T-helper 1 cell treated with Interleukin-12 subunit alpha and Interleukin-12 subunit beta and Interleukin-4 antibody, amounts not matched to agents 30 μg/mL and 1 μg/mL, for 36 hours (primary cell): Measurements from ENCODE around the gene HCK.

Experiments
- H3K27ac Mint-ChIP-seq: one replicate; pipeline ENCODE4 v1.8.0; 2021; ENCODE audit warnings: mild to moderate bottlenecking, mixed read lengths
- H3K27me3 Mint-ChIP-seq: one replicate; pipeline ENCODE4 v1.8.0; 2021; ENCODE audit warnings: low read depth, mixed read lengths
- H3K36me3 Mint-ChIP-seq: one replicate; pipeline ENCODE4 v1.8.0; 2021; ENCODE audit warnings: low read depth, mixed read lengths
- H3K4me1 Mint-ChIP-seq: one replicate; pipeline ENCODE4 v1.8.0; 2021; ENCODE audit warnings: low read depth, mixed read lengths
- H3K4me3 Mint-ChIP-seq: one replicate; pipeline ENCODE4 v1.8.0; 2021; ENCODE audit warnings: mild to moderate bottlenecking, moderate library complexity, mixed read lengths
- H3K9me3 Mint-ChIP-seq: one replicate; pipeline ENCODE4 v1.8.0; 2021; ENCODE audit warnings: mixed read lengths

HCK gene

GRCh38 chr20:32130965-32131364, 78.9 kb downstream of the HCK start:
- H3K4me3 Mint-ChIP-seq: no peak overlapping the region
- H3K27ac Mint-ChIP-seq: no peak overlapping the region
- peaks cover 2% of the 10 kb centered on the region for H3K4me1 Mint-ChIP-seq
- H3K27me3 Mint-ChIP-seq: no peaks in the 10 kb centered on the region
- H3K9me3 Mint-ChIP-seq: no peaks in the 10 kb centered on the region
- H3K36me3 Mint-ChIP-seq: peaks cover 11% of the 10 kb centered on the region

GRCh38 chr20:32132911-32133549, 81.0 kb downstream of the HCK start:
- Mint-ChIP-seq H3K27ac (peak overlapping the region; percentile 0), H3K4me3 (no peak overlapping the region), H3K9me3 (no peaks in the 10 kb centered on the region), H3K27me3 (no peaks in the 10 kb centered on the region), H3K36me3 (peaks cover 18% of the 10 kb centered on the region), H3K4me1 (peaks cover 2% of the 10 kb centered on the region)

GRCh38 chr20:32134026-32134425, 82.0 kb downstream of the HCK start:
- Mint-ChIP-seq H3K4me1 (peaks cover 2% of the 10 kb centered on the region), H3K4me3 (no peak overlapping the region), H3K27ac (no peak overlapping the region), H3K9me3 (no peaks in the 10 kb centered on the region), H3K36me3 (peaks cover 19% of the 10 kb centered on the region), H3K27me3 (no peaks in the 10 kb centered on the region)

GRCh38 chr20:32135983-32136515, 84.0 kb downstream of the HCK start:
- Mint-ChIP-seq H3K27ac (no peak overlapping the region), H3K9me3 (no peaks in the 10 kb centered on the region), H3K4me3 (no peak overlapping the region), H3K36me3 (peaks cover 28% of the 10 kb centered on the region), H3K27me3 (no peaks in the 10 kb centered on the region), H3K4me1 (peaks cover 2% of the 10 kb centered on the region)

DNA sequence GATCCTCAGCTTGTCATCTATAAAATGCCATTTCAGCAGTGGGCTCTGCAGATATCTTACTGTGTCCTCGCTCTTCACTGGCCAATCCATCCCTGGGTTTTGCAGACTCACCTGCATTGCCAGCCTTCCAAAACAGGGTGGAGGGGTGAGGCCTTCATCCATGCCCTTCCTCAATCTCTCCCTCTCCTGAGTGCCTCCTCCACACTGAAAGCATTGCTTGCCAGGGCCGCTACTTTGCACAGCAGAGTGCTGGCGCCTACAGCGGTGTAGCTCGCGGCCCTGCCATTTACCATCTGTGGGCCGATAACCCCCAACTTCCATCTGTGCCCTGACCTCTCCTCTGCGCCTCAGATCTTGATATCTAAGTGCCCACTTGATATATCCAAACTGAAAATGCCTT, 86.9 kb downstream of the HCK start:
- peaks cover 34% of the 10 kb centered on the region for H3K36me3 Mint-ChIP-seq
- H3K4me3 Mint-ChIP-seq: no peak overlapping the region
- no peaks in the 10 kb centered on the region for H3K9me3 Mint-ChIP-seq
- H3K27ac Mint-ChIP-seq: no peak overlapping the region
- no peaks in the 10 kb centered on the region for H3K4me1 Mint-ChIP-seq
- no peaks in the 10 kb centered on the region for H3K27me3 Mint-ChIP-seq

- peaks cover 36% of the 10 kb centered on the region for H3K36me3 Mint-ChIP-seq
- H3K27ac Mint-ChIP-seq: no peak overlapping the region
- no peak overlapping the region for H3K4me3 Mint-ChIP-seq
- H3K27me3 Mint-ChIP-seq: no peaks in the 10 kb centered on the region
- H3K4me1 Mint-ChIP-seq: no peaks in the 10 kb centered on the region
- no peaks in the 10 kb centered on the region for H3K9me3 Mint-ChIP-seq
These were observed 87.9 kb downstream of the HCK start for GRCh38 chr20:32139947-32140346.

GRCh38 chr20:32140603-32141002, 88.6 kb downstream of the HCK start:
- H3K4me1 Mint-ChIP-seq: no peaks in the 10 kb centered on the region
- peaks cover 35% of the 10 kb centered on the region for H3K36me3 Mint-ChIP-seq
- H3K4me3 Mint-ChIP-seq: no peak overlapping the region
- H3K9me3 Mint-ChIP-seq: no peaks in the 10 kb centered on the region
- H3K27ac Mint-ChIP-seq: no peak overlapping the region
- no peaks in the 10 kb centered on the region for H3K27me3 Mint-ChIP-seq

DNA sequence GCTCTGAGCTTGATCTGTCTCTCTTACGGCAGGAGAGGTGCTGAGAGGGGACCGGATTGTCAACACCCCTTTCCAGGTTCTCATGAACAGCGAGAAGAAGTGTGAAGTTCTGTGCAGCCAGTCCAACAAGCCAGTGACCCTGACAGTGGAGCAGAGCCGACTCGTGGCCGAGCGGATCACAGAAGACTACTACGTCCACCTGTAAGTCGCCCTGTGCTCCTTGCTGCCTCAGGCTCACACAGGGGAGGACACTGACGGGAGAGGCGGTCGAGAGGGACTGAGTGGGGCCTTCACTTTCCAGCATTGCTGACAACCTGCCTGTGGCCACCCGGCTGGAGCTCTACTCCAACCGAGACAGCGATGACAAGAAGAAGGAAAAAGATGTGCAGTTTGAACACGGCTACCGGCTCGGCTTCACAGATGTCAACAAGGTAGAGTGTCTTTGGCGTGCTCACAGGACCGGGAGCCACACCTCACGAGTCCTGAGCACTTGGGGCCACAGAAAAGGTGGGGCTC, 89.5 kb downstream of the HCK start:
- peaks cover 43% of the 10 kb centered on the region for H3K36me3 Mint-ChIP-seq

GRCh38 chr20:32142088-32142487, 90.0 kb downstream of the HCK start:
- Mint-ChIP-seq H3K4me1 (no peaks in the 10 kb centered on the region), H3K9me3 (no peaks in the 10 kb centered on the region), H3K4me3 (no peak overlapping the region), H3K36me3 (peaks cover 44% of the 10 kb centered on the region), H3K27ac (no peak overlapping the region), H3K27me3 (no peaks in the 10 kb centered on the region)

More for the DNA sequence above, 89.5 kb downstream of the HCK start:
- no peak overlapping the region for H3K4me3 Mint-ChIP-seq
- no peaks in the 10 kb centered on the region for H3K27me3 Mint-ChIP-seq
- no peaks in the 10 kb centered on the region for H3K9me3 Mint-ChIP-seq
- H3K4me1 Mint-ChIP-seq: no peaks in the 10 kb centered on the region
- H3K27ac Mint-ChIP-seq: no peak overlapping the region

DNA sequence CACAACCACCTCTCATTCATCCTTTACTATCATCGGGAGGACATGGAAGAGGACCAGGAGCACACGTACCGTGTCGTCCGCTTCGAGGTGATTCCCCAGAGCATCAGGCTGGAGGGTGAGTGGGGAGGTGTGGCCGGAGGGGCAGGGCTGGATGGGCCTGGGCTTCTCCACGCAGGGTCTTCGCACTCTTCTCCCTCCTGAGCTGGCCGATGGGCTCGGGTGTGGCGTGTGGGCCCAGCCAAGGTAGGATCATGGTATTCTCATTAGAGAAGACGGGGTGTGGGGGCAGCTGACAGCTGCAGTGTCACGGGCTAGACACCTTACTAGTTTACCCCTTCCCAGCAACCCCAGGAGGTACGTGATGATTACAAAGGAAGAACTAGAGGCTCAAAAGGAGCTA, 90.9 kb downstream of the HCK start:
- no peak overlapping the region for H3K4me3 Mint-ChIP-seq
- H3K9me3 Mint-ChIP-seq: no peaks in the 10 kb centered on the region
- H3K36me3 Mint-ChIP-seq: peaks cover 39% of the 10 kb centered on the region
- no peak overlapping the region for H3K27ac Mint-ChIP-seq
- H3K4me1 Mint-ChIP-seq: no peaks in the 10 kb centered on the region
- H3K27me3 Mint-ChIP-seq: no peaks in the 10 kb centered on the region

GRCh38 chr20:32144898-32145662, 93.0 kb downstream of the HCK start:
- Mint-ChIP-seq H3K9me3 (no peaks in the 10 kb centered on the region), H3K27me3 (no peaks in the 10 kb centered on the region), H3K27ac (no peak overlapping the region), H3K36me3 (peaks cover 32% of the 10 kb centered on the region), H3K4me1 (no peaks in the 10 kb centered on the region), H3K4me3 (no peak overlapping the region)

DNA sequence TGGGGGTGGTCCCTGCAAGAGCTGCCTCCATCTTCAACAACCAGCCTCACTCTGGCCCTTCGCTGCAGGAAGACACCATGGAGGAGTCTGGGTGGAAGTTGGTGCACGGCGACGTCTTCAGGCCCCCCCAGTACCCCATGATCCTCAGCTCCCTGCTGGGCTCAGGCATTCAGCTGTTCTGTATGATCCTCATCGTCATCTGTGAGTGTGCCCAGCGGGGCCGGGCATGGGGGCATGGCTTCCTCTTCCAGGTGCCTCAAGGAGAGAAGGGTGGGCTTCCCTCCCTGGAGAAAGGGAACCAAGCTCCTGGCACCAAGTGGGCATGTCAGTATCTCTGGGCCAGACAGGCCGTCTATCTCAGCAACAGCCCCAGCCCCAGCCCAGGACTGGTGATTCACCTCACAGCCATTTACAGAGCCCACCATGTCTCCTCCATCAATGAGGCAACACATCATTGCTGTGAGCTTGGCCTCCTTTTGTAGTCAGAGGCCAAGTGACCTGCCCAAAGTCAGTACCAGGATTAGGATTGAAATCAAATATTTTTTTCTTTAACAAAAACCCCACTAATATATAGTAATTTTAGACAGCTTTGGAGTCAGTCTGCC, 97.6 kb downstream of the HCK start:
- no peaks in the 10 kb centered on the region for H3K27me3 Mint-ChIP-seq
- no peak overlapping the region for H3K27ac Mint-ChIP-seq
- peaks cover 2% of the 10 kb centered on the region for H3K4me1 Mint-ChIP-seq
- no peak overlapping the region for H3K4me3 Mint-ChIP-seq
- H3K36me3 Mint-ChIP-seq: peaks cover 29% of the 10 kb centered on the region
- H3K9me3 Mint-ChIP-seq: no peaks in the 10 kb centered on the region

DNA sequence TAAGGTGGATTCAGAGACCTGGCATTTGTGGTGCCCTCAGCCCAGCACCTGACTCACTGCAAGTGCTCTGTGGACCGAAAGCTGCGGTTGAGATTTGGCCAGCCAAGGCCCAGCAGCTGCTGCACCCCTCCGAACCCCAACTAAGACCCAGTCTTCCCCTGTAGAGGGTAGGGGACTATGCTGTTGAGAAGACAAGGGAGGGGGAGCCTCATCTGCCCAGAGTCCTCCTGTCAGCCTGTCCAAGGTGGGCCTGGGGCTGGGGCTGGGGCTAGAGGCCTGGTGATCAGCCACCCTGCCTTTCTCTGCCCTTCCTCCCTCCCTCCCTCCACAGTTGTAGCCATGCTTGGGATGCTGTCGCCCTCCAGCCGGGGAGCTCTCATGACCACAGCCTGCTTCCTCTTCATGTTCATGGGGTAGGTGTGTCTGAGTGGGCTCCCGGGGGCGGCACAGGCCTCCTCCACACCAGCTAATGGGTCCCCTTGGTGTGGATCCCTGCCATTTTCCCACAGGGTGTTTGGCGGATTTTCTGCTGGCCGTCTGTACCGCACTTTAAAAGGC, 98.3 kb downstream of the HCK start:
- H3K27me3 Mint-ChIP-seq: no peaks in the 10 kb centered on the region
- H3K27ac Mint-ChIP-seq: no peak overlapping the region
- no peak overlapping the region for H3K4me3 Mint-ChIP-seq
- H3K4me1 Mint-ChIP-seq: peaks cover 7% of the 10 kb centered on the region
- H3K9me3 Mint-ChIP-seq: no peaks in the 10 kb centered on the region
- H3K36me3 Mint-ChIP-seq: peaks cover 30% of the 10 kb centered on the region
